ENCODE data around the gene SCN10A. TPM values are rescaled to one million over a fixed set of nuclear protein-coding genes. Genes with fewer than 3 reads are reported as not detected.

The SCN10A gene
- total and polyA plus RNA-seq, 2 experiments from 2014 or later, result not detected

- DNase-seq (ENCODE audit: low read depth in 1 of 2, low spot score in 1 of 2), result peak in 1 of 2 donors; percentile 9
- TF ChIP-seq CTCF (IDR thresholded peaks at IDR 0.05; ENCODE audit: low read depth, low read length), result no peak
- Histone ChIP-seq H3K4me3 (no peak overlapping the region), H3K36me3 (no peaks in the 10 kb centered on the region), H3K9me3 (ENCODE audit: low read depth) (no peaks in the 10 kb centered on the region), H3K27ac (no peak overlapping the region), H3K4me1 (ENCODE audit: low read depth) (peaks cover 14% of the 10 kb centered on the region), H3K27me3 (no peaks in the 10 kb centered on the region)
Measured at GRCh38 chr3:38722781-38723568, 93.0 kb downstream of the SCN10A start.

GRCh38 chr3:38721207-38721772, 94.7 kb downstream of the SCN10A start:
- no peaks in the 10 kb centered on the region for H3K36me3 ChIP-seq
- no peak for DNase-seq (ENCODE audit: low read depth in 1 of 2, low spot score in 1 of 2)

GRCh38 chr3:38720465-38720864, 95.6 kb downstream of the SCN10A start:
- TF ChIP-seq CTCF (IDR thresholded peaks at IDR 0.05; ENCODE audit: low read depth, low read length), result no peak
- Histone ChIP-seq H3K27me3 (no peaks in the 10 kb centered on the region), H3K27ac (no peak overlapping the region), H3K9me3 (ENCODE audit: low read depth) (no peaks in the 10 kb centered on the region), H3K4me3 (no peak overlapping the region), H3K36me3 (no peaks in the 10 kb centered on the region), H3K4me1 (ENCODE audit: low read depth) (peaks cover 9% of the 10 kb centered on the region)
- DNase-seq (ENCODE audit: low read depth in 1 of 2, low spot score in 1 of 2), result no peak

More at GRCh38 chr3:38721207-38721772, 94.7 kb downstream of the SCN10A start:
- peaks cover 14% of the 10 kb centered on the region for H3K4me1 ChIP-seq (ENCODE audit: low read depth)
- no peaks in the 10 kb centered on the region for H3K27me3 ChIP-seq
- no peak overlapping the region for H3K4me3 ChIP-seq
- no peak for TF ChIP-seq CTCF (IDR thresholded peaks at IDR 0.05; ENCODE audit: low read depth, low read length)
- H3K9me3 ChIP-seq (ENCODE audit: low read depth), result no peaks in the 10 kb centered on the region
- H3K27ac ChIP-seq, result no peak overlapping the region

GRCh38 chr3:38717355-38718240, 98.4 kb downstream of the SCN10A start:
- H3K4me3 ChIP-seq, result no peak overlapping the region
- peaks cover 2% of the 10 kb centered on the region for H3K27me3 ChIP-seq
- no peak overlapping the region for H3K27ac ChIP-seq
- DNase-seq (ENCODE audit: low read depth in 1 of 2, low spot score in 1 of 2), result no peak
- no peak for TF ChIP-seq CTCF (IDR thresholded peaks at IDR 0.05; ENCODE audit: low read depth, low read length)
- no peaks in the 10 kb centered on the region for H3K9me3 ChIP-seq (ENCODE audit: low read depth)
- no peaks in the 10 kb centered on the region for H3K36me3 ChIP-seq
- no peaks in the 10 kb centered on the region for H3K4me1 ChIP-seq (ENCODE audit: low read depth)

- H3K36me3 ChIP-seq, result no peaks in the 10 kb centered on the region
- no peak for DNase-seq (ENCODE audit: low read depth in 1 of 2, low spot score in 1 of 2)
Measured at GRCh38 chr3:38713121-38713520, 102.9 kb downstream of the SCN10A start.

More at GRCh38 chr3:38713121-38713520, 102.9 kb downstream of the SCN10A start:
- no peak overlapping the region for H3K27ac ChIP-seq
- H3K4me1 ChIP-seq (ENCODE audit: low read depth), result no peaks in the 10 kb centered on the region
- peaks cover 21% of the 10 kb centered on the region for H3K27me3 ChIP-seq
- H3K4me3 ChIP-seq, result no peak overlapping the region
- TF ChIP-seq CTCF (IDR thresholded peaks at IDR 0.05; ENCODE audit: low read depth, low read length), result no peak
- no peaks in the 10 kb centered on the region for H3K9me3 ChIP-seq (ENCODE audit: low read depth)
